GM21529 (cell line): Measurements from ENCODE around the gene KLHL6.

Experiments
- ATAC-seq: cut with Tn5 transposase; IDR thresholded peaks from one replicate; pipeline ENCODE4 v1.9.1; 2021; ENCODE audit not compliant: unreplicated experiment

KLHL6 gene

GRCh38 chr3:183508821-183509220 lies 46.7 kb downstream of the KLHL6 start:
- no peak for ATAC-seq

- no peak for ATAC-seq
Measured at GRCh38 chr3:183507551-183507950, 48.0 kb downstream of the KLHL6 start.

GRCh38 chr3:183506674-183507320 lies 48.7 kb downstream of the KLHL6 start:
- ATAC-seq, result no peak

- ATAC-seq, result no peak
Measured at GRCh38 chr3:183504597-183504996, 50.9 kb downstream of the KLHL6 start.

- no peak for ATAC-seq
Measured at GRCh38 chr3:183503746-183504145, 51.8 kb downstream of the KLHL6 start.

GRCh38 chr3:183502237-183503181 lies 53.0 kb downstream of the KLHL6 start:
- ATAC-seq, result no peak

- ATAC-seq, result no peak
Measured at GRCh38 chr3:183500981-183501704, 54.4 kb downstream of the KLHL6 start.

- no peak for ATAC-seq
Measured at GRCh38 chr3:183500319-183500718, 55.2 kb downstream of the KLHL6 start.

- ATAC-seq, result no peak
Measured at GRCh38 chr3:183498634-183499033, 56.9 kb downstream of the KLHL6 start.

GRCh38 chr3:183497313-183497712 lies 58.2 kb downstream of the KLHL6 start:
- ATAC-seq, result no peak

GRCh38 chr3:183496311-183496710 lies 59.2 kb downstream of the KLHL6 start:
- no peak for ATAC-seq

GRCh38 chr3:183494341-183494740 lies 61.2 kb downstream of the KLHL6 start:
- ATAC-seq, result no peak

GRCh38 chr3:183493296-183494045 lies 62.0 kb downstream of the KLHL6 start:
- no peak for ATAC-seq

- ATAC-seq, result no peak
Measured at GRCh38 chr3:183492849-183493179, 62.7 kb downstream of the KLHL6 start.

- no peak for ATAC-seq
Measured at GRCh38 chr3:183491923-183492848, 63.3 kb downstream of the KLHL6 start.

- no peak for ATAC-seq
Measured at GRCh38 chr3:183491109-183491922, 64.2 kb downstream of the KLHL6 start.

GRCh38 chr3:183490653-183491052 lies 64.9 kb downstream of the KLHL6 start:
- no peak for ATAC-seq

GRCh38 chr3:183490211-183490601 lies 65.3 kb downstream of the KLHL6 start:
- ATAC-seq, result no peak
